ENCODE measurements around the gene ERF. TPM values are rescaled to one million over a fixed set of nuclear protein-coding genes. Genes with fewer than 3 reads are reported as not detected.

Gene ERF
- total RNA-seq, 1 donor from 2014 or later = 90.7 TPM

GRCh38 chr19:42229301-42229854 is 25.6 kb downstream of the ERF start:
- DNase-seq (ENCODE audit: low spot score) (no peak), ATAC-seq (no peak)
- intact Hi-C loops (cut with DNase I) = no loop called here

DNA sequence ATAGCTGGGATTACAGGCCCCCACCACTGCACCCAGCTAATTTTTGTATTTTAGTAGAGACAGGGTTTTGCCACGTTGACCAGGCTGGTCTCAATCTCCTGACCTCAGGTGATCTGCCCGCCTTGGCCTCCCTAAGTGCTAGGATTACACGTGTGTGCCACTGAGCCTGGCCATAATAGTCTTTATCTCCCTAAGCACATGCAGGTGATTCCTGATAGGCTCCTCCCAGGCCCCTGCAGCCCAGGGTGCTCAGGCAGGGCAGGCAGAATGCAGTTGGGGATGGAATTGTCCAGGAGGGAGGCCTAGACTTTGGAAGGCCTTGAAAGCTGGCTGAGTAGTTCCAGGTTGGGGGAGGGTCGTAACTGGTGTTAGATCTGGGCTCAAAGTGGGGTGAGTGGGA is 26.3 kb downstream of the ERF start:
- intact Hi-C loops (cut with DNase I) = no loop called here
- DNase-seq (ENCODE audit: low spot score) (no peak), ATAC-seq (no peak)

DNA sequence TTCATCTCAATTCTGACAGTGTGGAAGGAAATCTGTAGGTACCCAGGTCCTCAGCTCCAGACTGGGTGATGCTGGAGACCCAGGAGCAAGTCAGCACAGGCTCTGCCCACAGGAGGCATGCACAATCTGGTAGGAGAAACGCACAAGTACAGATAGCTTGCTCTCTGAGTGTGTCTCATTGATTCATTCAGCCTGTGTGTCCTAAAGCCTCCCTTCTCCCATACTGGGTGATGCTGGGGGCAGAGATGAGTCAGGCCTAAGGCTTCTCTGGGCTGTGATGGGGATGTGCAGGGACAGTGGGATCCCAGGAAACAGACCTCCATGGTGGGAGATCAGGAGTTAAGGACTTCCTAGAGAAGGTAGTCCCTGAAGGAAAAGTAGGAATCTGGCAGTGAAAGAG is 28.0 kb downstream of the ERF start:
- intact Hi-C loops (cut with DNase I) = no loop called here
- DNase-seq (ENCODE audit: low spot score) (no peak), ATAC-seq (no peak)

DNA sequence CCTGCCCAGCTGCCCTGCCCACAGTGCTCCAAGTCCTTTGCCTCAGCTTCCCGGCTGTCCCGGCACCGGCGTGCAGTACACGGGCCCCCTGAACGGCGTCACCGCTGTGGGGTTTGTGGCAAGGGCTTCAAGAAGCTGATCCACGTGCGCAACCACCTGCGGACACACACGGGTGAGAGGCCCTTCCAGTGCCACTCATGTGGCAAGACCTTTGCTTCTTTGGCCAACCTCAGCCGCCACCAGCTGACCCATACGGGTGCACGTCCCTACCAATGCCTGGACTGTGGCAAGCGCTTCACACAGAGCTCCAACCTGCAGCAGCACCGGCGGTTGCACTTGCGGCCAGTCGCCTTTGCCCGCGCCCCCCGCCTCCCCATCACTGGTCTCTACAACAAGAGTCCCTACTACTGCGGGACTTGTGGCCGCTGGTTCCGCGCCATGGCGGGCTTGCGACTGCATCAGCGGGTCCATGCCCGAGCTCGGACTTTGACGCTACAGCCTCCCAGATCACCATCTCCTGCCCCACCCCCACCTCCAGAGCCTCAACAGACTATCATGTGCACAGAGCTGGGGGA is 29.1 kb downstream of the ERF start:
- ATAC-seq = no peak
- no peak for DNase-seq (ENCODE audit: low spot score)
- intact Hi-C loops (cut with DNase I) = no loop called here

DNA sequence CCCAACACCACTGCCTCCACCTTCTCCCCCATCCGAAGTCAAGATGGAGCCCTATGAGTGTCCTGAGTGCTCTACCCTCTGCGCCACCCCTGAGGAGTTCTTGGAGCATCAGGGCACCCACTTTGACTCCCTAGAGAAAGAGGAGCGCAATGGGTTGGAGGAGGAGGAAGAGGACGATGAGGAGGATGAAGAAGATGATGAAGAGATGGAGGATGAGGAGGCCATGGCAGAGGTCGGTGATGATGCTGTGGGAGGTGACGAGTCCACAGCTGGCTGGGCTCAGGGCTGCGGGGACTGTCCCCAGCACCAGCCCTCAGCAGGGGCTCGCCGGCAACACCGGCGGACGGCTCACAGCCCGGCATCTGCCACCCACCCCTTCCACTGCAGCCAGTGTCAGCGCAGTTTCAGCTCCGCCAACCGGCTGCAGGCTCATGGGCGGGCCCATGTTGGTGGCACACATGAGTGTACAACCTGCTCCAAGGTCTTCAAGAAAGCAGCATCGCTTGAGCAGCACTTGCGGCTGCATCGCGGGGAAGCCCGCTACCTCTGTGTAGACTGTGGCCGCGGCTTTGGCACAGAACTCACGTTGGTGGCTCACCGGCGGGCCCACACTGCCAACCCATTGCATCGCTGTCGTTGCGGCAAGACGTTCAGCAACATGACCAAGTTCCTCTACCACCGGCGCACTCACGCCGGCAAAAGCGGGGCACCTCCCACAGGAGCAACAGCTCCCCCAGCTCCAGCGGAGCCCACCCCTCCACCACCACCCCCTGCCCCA is 29.8 kb downstream of the ERF start:
- intact Hi-C loops (cut with DNase I) = no loop called here
- ATAC-seq (no peak), DNase-seq (ENCODE audit: low spot score) (no peak)

- ATAC-seq = no peak
Measured at GRCh38 chr19:42220751-42221097, 34.2 kb downstream of the ERF start.

GRCh38 chr19:42219812-42220750 is 34.8 kb downstream of the ERF start, which contains the start of gene ZNF526:
ZNF526 (plus strand) TSS chr19:42220312; CDS start chr19:42224404, 4,092 bp downstream.
- intact Hi-C loops (cut with DNase I) = no loop called here
- peak; percentile 98 for DNase-seq (ENCODE audit: low spot score)
- peak; percentile 96 for ATAC-seq

More at GRCh38 chr19:42220751-42221097, 34.2 kb downstream of the ERF start:
- intact Hi-C loops (cut with DNase I) = no loop called here
- no peak for DNase-seq (ENCODE audit: low spot score)

GRCh38 chr19:42217520-42218437 is 37.1 kb downstream of the ERF start, which contains the start of gene DEDD2:
DEDD2 (minus strand) TSS chr19:42217677; CDS start chr19:42217007, 670 bp downstream.
- ATAC-seq = peak; percentile 91
- DNase-seq (ENCODE audit: low spot score) = peak; percentile 99

DNA sequence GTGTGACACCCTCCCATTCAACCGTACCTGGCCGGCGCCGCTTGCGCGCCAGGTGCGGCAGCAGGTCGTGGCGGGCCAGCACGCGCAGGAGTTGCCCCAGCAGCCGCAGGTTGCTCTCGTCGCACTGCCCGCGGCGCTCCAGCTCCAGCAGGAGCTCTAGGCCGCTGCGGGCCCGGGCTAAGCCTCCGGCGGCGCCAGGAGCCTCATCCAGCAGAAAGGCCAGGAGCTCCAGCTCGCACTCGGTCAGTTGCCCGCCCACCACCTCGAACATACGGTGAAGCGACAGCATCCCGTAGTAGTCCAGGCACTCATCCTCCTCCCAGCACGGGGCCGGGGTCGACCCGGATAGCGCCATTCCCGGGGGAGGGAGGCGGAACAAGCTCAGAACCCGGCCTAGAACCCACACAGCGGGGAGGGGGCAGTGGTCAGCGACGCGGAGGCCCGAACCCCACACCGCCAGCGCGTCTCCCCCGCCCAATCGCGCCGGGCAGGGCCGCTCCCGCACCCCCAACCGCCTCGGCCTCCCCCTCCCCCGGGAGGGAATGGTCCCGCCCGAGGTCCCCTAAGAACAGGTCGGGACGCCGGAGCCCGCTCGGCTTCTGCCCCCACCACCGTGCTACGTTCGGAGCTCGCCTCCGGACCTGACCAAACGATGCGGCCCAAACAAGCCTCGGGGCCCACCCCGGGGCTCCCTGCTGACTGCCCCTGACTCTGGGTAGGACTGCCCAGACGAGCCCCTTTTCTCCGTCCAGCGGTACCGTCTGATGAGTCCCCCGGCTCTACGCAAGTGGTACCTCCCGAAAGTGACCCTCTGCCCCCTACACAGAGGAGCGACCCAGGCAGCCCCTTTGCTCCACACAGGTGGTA is 38.0 kb downstream of the ERF start:
- intact Hi-C loops (cut with DNase I) = no loop called here
- peak; percentile 76 for DNase-seq (ENCODE audit: low spot score)
- ATAC-seq = peak; percentile 15

More at GRCh38 chr19:42217520-42218437, 37.1 kb downstream of the ERF start, which contains the start of gene DEDD2:
- intact Hi-C loops (cut with DNase I) = no loop called here

DNA sequence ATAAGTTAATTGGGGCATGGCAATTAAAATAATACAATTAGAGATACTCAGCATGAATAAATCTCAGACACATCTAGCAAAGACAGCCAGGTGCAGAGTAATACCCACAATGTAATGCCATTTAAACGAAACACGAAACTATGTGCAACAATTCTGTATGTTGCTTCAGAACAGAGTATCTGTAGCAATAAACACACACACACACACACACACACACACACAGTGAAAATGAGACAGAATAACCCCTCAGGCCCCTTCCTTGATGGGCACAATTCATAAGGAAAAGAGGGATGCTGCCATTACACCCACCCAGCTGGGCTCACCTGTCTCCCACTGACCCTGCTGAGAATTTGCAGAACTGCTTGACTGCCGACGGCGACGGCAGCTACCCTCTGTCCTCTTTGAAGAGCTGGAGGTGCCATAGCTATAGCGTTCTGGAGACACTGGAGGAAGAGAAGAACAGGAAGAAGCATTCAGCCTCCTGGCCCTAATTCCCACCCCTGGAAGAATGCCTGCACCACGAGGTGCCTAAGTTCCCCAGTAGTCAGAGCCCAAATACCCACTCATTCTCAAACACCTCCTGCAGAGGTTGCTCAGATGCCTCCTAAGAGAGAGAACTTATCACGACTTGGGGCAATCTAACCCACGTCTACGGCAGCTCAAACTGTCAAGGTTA is 40.0 kb downstream of the ERF start:
- intact Hi-C loops (cut with DNase I) = no loop called here
- DNase-seq (ENCODE audit: low spot score) (no peak), ATAC-seq (no peak)

GRCh38 chr19:42212886-42213285 is 42.0 kb downstream of the ERF start:
- DNase-seq (ENCODE audit: low spot score) (no peak), ATAC-seq (no peak)
- intact Hi-C loops (cut with DNase I) = no loop called here

DNA sequence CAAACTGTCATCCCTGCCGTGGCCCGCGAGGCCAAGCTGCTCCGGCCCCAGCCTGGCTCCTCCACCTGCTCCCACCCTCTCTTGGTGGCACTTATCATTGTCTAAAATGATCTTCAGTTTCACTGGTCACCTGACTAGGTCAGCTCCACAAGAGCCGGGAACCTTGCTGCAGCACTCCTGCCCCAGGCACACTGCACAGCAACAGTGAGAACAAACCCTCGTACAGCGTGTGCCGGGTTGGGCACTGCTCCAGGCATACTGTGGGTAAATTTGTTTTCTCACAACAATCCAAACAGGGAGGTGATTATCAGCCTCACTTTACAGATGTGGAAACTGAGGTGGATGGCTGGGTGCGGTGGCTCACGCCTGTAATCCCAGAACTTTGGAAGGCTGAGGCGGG is 46.3 kb downstream of the ERF start:
- DNase-seq (ENCODE audit: low spot score) = no peak
- intact Hi-C loops (cut with DNase I) = no loop called here
- ATAC-seq = no peak

- no peak for ATAC-seq
- no peak for DNase-seq (ENCODE audit: low spot score)
- intact Hi-C loops (cut with DNase I) = no loop called here
Measured at GRCh38 chr19:42207767-42208271, 47.1 kb downstream of the ERF start.

GRCh38 chr19:42206871-42207755 is 47.8 kb downstream of the ERF start:
- intact Hi-C loops (cut with DNase I) = no loop called here
- DNase-seq (ENCODE audit: low spot score) (no peak), ATAC-seq (no peak)

GRCh38 chr19:42204664-42205063 is 50.3 kb downstream of the ERF start:
- DNase-seq (ENCODE audit: low spot score) (no peak), ATAC-seq (no peak)
- intact Hi-C loops (cut with DNase I) = no loop called here

GRCh38 chr19:42203700-42204099 is 51.2 kb downstream of the ERF start:
- intact Hi-C loops (cut with DNase I) = no loop called here
- ATAC-seq (no peak), DNase-seq (ENCODE audit: low spot score) (no peak)
